ENCODE measurements around the gene AP2A2.
"Not testable (repeated sequence)": the region's sequence is repeated elsewhere in the genome, so short reads cannot be mapped to it uniquely, and the experiment has no call there.

The AP2A2 gene

DNA sequence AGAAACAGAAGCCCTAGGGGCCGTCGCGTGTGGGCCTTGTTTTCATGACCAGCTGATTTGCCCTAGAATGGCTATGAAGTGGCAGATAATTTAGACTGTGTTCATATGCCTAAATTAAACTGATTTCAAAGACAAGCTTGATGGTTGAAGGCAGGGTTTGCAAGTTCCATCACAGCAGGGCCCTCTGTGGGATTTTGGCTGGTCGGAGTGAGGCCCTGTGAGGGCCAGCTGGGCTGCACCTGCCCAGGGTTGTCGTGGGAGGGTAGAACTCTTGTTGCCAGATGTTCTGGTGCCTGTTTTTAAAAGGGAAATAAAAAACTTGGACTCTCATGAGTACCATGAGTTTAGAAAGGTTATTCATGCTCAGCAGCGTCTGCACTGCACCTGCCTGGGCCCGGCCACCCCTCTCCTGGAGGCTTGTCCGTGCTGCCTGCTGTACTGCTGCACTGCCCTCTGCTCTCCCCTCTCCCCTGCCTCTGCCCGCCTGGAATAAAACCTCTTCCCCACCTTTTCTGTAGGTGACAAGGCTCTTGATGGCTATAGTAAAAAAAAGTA is 44.1 kb downstream of the AP2A2 start:
- no peak for DNase-seq (ENCODE audit: low read depth, low spot score)
- in situ Hi-C loops (cut with HindIII; ENCODE audit: low sequenced_read_pairs), result no loop called here
- TF ChIP-seq, protein P1, sequence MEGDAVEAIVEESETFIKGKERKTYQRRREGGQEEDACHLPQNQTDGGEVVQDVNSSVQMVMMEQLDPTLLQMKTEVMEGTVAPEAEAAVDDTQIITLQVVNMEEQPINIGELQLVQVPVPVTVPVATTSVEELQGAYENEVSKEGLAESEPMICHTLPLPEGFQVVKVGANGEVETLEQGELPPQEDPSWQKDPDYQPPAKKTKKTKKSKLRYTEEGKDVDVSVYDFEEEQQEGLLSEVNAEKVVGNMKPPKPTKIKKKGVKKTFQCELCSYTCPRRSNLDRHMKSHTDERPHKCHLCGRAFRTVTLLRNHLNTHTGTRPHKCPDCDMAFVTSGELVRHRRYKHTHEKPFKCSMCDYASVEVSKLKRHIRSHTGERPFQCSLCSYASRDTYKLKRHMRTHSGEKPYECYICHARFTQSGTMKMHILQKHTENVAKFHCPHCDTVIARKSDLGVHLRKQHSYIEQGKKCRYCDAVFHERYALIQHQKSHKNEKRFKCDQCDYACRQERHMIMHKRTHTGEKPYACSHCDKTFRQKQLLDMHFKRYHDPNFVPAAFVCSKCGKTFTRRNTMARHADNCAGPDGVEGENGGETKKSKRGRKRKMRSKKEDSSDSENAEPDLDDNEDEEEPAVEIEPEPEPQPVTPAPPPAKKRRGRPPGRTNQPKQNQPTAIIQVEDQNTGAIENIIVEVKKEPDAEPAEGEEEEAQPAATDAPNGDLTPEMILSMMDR (IDR thresholded peaks at IDR 0.05; ENCODE audit: low read depth, low read length), result no peak
- no peak overlapping the region for H3K4me3 ChIP-seq (ENCODE audit: low read depth, low read length)

GRCh38 chr11:970319-970871 is 44.7 kb downstream of the AP2A2 start:
- no peak overlapping the region for H3K4me3 ChIP-seq (ENCODE audit: low read depth, low read length)
- TF ChIP-seq, protein P1 (IDR thresholded peaks at IDR 0.05; ENCODE audit: low read depth, low read length), result no peak
- DNase-seq (ENCODE audit: low read depth, low spot score), result no peak
- in situ Hi-C loops (cut with HindIII; ENCODE audit: low sequenced_read_pairs), result no loop called here

DNA sequence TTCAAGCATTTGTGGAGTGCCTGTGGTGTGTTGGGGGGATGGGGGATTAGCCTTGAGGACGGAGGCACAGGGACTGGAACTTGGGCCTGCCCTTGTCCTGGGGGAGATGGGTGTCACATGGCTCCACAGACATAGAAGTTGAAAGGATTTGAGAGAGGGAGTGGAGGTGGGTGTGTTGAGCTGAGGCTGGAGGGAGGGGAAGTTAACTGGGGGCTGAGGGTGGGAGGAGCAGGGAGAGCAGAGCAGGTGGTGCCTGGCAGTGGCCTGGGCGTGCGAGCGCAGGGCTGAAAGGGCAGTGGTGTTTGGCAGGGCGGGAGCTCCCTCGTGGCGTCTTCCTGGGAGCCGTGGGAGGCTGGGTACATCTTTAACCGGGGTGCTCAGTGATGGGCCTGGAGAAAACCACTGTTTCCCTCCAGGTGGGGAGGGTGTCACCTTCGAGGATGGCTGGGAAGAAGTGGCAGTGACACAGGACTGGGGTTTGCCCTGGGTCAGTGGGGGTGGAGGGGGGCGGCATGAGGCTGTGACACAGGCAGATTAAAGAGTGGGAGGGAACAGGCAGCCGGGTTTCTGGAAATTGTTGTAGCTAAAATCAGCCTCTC is 45.5 kb downstream of the AP2A2 start:
- TF ChIP-seq, protein P1 (IDR thresholded peaks at IDR 0.05; ENCODE audit: low read depth, low read length), result no peak

GRCh38 chr11:971731-972365 is 46.2 kb downstream of the AP2A2 start:
- H3K4me3 ChIP-seq (ENCODE audit: low read depth, low read length), result no peak overlapping the region
- in situ Hi-C loops (cut with HindIII; ENCODE audit: low sequenced_read_pairs), result no loop called here
- TF ChIP-seq, protein P1 (IDR thresholded peaks at IDR 0.05; ENCODE audit: low read depth, low read length), result no peak
- DNase-seq (ENCODE audit: low read depth, low spot score), result no peak

More for the DNA sequence above, 45.5 kb downstream of the AP2A2 start:
- no peak for DNase-seq (ENCODE audit: low read depth, low spot score)
- in situ Hi-C loops (cut with HindIII; ENCODE audit: low sequenced_read_pairs), result no loop called here
- H3K4me3 ChIP-seq (ENCODE audit: low read depth, low read length), result no peak overlapping the region

GRCh38 chr11:972523-973211 is 47.0 kb downstream of the AP2A2 start:
- TF ChIP-seq, protein P1 (IDR thresholded peaks at IDR 0.05; ENCODE audit: low read depth, low read length), result no peak
- no peak for DNase-seq (ENCODE audit: low read depth, low spot score)
- in situ Hi-C loops (cut with HindIII; ENCODE audit: low sequenced_read_pairs), result no loop called here
- H3K4me3 ChIP-seq (ENCODE audit: low read depth, low read length), result no peak overlapping the region

DNA sequence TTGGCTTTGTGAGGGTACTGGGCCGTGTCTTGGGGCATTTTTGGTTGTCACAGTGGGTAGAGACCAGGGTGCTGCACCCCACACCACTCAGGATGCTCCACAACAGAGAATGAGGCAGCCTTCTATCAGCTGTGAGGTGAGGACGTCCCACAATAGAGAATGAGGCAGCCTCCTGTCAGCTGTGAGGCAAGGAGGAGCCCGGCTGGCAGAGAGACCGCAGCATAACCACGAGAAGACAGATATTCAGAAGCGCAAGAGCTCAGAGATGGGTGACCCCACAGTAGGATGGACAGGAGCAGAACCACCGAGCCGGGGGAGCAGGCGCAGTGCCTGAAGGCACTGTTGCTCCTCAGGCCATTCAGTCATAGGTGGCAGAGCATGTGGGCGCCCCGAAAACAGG is 47.6 kb downstream of the AP2A2 start:
- H3K4me3 ChIP-seq (ENCODE audit: low read depth, low read length), result no peak overlapping the region
- DNase-seq (ENCODE audit: low read depth, low spot score), result no peak
- TF ChIP-seq, protein P1 (IDR thresholded peaks at IDR 0.05; ENCODE audit: low read depth, low read length), result no peak
- in situ Hi-C loops (cut with HindIII; ENCODE audit: low sequenced_read_pairs), result no loop called here

- in situ Hi-C loops (cut with HindIII; ENCODE audit: low sequenced_read_pairs); H3K4me3 ChIP-seq (ENCODE audit: low read depth, low read length); DNase-seq (ENCODE audit: low read depth, low spot score): not testable (repeated sequence)
Observed at GRCh38 chr11:975376-975775, 49.7 kb downstream of the AP2A2 start.

Data from astrocyte of the spinal cord (primary cell).